HG03457 (cell line): ENCODE results near the gene NDUFB5.
A peak's percentile ranks its signal among the peaks of the same experiment; 100 is the strongest.

Experiments
- ATAC-seq: cut with Tn5 transposase; IDR thresholded peaks from one replicate; pipeline ENCODE4 v1.9.1; 2021; ENCODE audit warnings: moderate number of reproducible peaks; ENCODE audit not compliant: unreplicated experiment

Gene NDUFB5

GRCh38 chr3:179604321-179605078 lies at the start of gene NDUFB5, which contains the start of gene MRPL47:
TSS of gene NDUFB5 (plus strand) at chr3:179604794. CDS start at chr3:179604816, 22 bp downstream.
TSS of gene MRPL47 (minus strand) at chr3:179604638. CDS start at chr3:179604624, 14 bp downstream.
- peak; percentile 93 for ATAC-seq

DNA sequence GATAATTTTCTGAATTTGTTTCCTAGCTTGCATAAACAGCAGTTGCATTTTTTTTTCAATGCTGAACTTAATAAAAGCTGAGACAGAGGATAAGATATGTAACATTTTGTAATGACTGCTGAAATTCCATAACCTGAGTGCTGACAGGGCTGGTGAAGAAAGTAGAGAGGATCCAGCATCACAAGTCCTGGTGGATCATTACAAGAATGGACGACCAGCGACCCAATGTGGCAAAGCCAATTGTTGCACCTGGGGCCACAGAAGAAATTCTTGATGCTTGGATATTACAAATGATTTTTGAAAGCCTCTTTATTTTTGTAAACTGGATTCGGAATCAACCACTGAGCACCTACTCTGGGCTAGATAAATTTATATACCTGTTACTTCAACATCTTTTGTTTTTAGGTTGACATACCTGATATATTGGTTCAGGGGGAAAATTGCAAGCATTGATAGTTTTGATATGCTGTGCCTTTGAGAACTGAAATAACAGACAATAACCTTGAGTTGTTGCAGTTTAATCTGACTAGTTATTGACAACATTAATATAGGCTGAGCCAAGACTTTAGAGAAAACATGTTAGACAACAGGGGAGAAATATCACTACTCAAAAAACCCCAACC lies 45.7 kb upstream of the NDUFB5 start:
- ATAC-seq: no peak

- ATAC-seq: no peak
These were observed 43.8 kb upstream of the NDUFB5 start for GRCh38 chr3:179560791-179561190.

GRCh38 chr3:179562591-179563270 lies 41.9 kb upstream of the NDUFB5 start, which contains the start of gene ACTL6A:
TSS of gene ACTL6A (plus strand) at chr3:179562926. CDS start at chr3:179563093, 167 bp downstream.
- ATAC-seq: peak; percentile 96

DNA sequence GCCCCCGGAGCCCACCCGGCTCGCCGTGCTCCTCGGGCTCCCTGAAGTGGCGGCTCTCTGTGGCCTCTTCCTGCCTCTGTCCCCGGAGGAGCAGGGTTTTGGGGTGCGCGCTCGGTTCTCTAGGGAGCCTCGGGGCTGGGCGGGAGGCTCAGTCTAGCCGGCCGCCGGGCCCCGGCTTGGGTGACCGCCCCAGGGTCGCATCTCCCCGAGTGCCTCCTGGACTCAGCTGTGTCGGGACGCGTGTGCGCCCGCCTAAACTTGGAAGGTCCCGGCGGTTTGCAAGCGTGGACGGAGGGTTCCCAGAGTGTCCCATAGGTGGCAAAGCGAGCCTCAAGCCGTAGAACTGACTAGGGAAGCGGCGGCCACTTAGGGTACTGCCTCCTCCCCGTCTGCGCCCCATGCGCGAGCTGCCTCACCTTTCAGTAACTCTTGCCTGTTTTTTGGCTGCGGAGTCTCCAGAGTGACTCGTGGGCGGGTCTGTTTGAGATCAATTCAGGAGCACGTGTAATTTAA lies 41.3 kb upstream of the NDUFB5 start:
- peak; percentile 46 for ATAC-seq

- ATAC-seq: no peak
These were observed 39.1 kb upstream of the NDUFB5 start for GRCh38 chr3:179565496-179565895.

GRCh38 chr3:179580992-179581391 lies 23.6 kb upstream of the NDUFB5 start:
- no peak for ATAC-seq

DNA sequence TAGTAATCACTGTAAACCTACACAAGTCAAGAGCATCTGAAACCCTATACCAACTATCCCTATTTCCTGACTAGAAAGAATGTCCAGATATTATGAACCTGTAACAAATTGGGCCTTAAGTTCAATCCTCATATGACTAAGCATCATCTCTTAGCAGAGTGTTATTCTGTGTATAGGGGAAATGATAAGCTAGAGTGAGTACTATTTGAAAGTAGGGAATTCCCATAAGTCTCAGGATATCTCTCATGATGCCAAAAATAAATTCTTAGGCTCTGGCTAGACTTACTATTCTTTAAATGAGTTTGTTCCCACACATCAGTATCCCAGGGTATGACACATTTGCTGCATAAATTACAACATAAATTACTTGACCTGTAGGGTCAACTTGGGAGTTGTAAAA lies 15.5 kb upstream of the NDUFB5 start:
- peak; percentile 55 for ATAC-seq

GRCh38 chr3:179590669-179591068 lies 13.9 kb upstream of the NDUFB5 start:
- ATAC-seq: no peak

DNA sequence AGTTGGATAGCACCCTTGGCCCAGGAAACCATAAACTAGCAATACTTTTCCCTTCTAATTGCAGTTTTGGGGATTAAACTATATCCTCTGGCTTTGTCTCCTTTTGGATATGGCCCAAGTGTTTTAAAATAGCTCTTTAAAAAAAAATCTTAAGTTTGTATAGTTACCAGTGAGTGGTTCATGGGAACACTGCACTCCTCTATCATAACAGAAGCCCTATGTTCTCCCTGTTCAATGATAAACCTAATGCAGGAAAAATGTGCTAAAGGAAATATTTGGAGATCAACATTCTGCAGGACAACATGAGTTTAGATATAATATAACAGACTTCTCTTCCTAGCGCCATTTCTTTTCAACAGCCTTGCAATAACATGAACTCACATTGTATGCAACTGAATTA lies 13.3 kb upstream of the NDUFB5 start:
- no peak for ATAC-seq

DNA sequence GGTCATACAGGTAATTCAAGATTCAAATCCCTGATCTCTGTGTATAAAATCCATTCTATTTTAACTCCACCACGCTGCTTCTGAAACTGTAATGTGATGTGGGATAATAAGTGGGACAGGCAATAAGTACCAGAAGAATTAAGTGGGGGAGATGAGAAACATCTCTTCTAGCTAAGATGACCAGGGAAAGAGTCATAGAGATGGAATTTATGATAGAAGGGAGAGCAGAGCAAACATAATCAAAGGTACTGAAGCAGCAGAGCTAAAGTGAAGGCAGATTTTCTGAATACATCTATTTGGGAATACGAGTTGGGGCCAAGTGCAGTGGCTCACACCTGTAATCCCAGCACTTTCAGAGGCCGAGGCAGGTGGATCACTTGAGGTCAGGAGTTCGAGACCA lies 5.1 kb upstream of the NDUFB5 start:
- no peak for ATAC-seq

GRCh38 chr3:179603321-179603720 lies 1.3 kb upstream of the NDUFB5 start:
- ATAC-seq: no peak

- no peak for ATAC-seq
These were observed 763 bp upstream of the NDUFB5 start for GRCh38 chr3:179603831-179604230.

GRCh38 chr3:179606534-179607085 lies 2.0 kb downstream of the NDUFB5 start:
- ATAC-seq: no peak

- ATAC-seq: peak; percentile 40
These were observed 4.5 kb downstream of the NDUFB5 start for GRCh38 chr3:179608931-179609720.

GRCh38 chr3:179610066-179610465 lies 5.5 kb downstream of the NDUFB5 start:
- no peak for ATAC-seq

DNA sequence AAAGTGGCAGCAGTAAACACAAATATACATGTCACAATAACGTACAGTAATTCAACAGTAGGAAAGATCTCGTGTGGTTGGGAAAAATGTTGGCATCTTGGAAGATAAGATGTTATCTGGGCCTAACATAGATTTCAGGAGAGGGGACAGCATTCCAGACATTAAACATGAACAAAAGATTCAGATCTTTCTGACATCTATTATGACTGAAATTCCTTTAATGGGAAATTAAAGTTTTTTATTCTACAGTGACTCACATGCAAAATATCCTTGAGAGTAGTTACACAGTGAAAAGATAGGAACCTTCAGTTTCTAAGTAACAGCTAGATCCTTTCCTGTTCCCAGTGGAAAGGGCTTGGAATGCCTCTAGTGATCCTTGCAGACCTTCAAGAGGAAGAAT lies 9.2 kb downstream of the NDUFB5 start:
- ATAC-seq: no peak

DNA sequence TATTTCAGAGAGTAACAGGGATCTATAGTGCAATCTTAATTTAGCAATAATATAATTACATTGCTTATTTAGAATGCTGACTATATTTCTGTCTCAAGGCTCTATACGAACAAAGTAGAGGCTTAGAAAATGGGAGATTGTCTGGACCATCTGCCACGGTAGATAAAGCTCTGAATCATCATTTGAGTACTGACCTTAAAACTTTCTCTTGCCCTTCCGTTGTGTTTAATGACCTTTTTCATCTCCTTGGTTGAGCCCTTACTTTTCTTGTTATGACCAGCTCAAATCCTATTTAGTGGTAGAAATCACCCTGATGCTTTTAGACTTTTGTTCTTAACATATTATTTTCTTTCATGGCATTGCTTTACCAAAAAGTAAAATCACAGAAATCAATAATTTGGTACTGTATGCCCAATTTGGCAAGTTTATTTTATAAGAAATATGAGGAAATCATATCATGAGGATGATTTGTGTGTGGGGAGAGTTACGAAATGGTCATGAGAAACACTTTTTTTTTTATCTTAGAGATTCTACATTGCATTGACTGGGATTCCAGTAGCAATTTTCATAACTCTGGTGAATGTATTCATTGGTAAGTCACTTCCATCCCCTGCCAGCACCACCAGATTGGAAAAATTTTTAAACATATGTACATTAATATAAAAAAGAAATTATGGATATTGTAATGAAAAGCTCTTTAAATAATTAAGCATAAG lies 11.0 kb downstream of the NDUFB5 start:
- no peak for ATAC-seq

- no peak for ATAC-seq
These were observed 17.4 kb downstream of the NDUFB5 start for GRCh38 chr3:179622023-179622422.

GRCh38 chr3:179624451-179624850 lies 19.9 kb downstream of the NDUFB5 start:
- ATAC-seq: no peak
